ENCODE measurements around the gene CWC15. TPM values are rescaled to one million over a fixed set of nuclear protein-coding genes. Genes with fewer than 3 reads are reported as not detected.

Gene CWC15
- 20.9 and 23.3 TPM in 2 replicates for total RNA-seq

DNA sequence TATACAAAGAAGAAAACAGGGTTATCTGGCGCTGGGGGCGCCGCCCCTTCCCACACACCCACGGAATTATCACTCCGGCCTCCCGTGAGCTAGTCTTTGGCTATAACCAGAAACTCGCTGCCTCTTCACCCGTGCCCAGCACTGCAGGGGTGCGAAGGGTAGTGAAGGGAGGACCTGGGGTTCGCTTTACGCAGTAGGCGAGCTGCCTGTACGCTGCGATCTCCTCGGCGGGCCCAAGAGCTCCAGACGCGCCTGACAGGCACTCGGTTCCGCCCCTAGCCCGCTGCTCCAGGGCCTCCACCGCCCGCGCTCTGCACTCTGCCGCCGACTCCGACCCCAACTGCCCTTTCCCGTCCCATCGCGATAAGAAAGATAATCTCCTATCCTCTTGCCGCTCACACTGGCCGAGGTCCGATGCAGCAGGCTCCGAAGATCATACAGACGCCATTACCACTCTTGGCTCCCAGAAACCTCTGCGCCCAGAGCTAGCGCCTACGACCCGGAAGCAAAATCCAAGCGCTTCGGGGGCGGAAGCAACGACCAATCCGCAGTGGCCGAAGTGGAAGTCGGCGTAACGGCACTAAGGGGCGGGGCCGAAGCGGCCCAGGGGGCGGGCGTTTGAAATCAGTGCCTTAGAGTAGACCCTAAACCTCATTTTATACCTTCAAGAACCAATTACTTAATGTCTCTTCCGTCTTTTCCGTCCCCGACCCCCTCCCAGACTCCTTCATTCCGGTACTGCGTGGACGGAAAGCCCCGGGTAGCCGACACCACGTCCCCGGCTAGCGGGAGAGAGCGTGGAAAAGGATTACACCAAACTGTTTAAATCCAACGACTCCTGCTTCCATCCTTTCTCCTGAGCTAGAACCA is at the start of gene CWC15, which contains the start of gene KDM4D:
Gene CWC15 (minus strand): TSS at position 458 of the 870 bp plus-strand sequence. CDS start 1,371 bp downstream, outside the sequence.
Gene KDM4D (plus strand): TSS at position 611 of the 870 bp plus-strand sequence. CDS start 23,664 bp downstream, outside the sequence.

Other genes starting within 250 kb of the CWC15 start
- 61.4 and 70.9 TPM in 2 replicates for gene AMOTL1, start 205.2 kb downstream of the CWC15 start, total RNA-seq
- gene KDM4D, start 153 bp upstream of the CWC15 start, total RNA-seq, result 0.49 and 0.97 TPM in 2 replicates
- gene KDM4E, start 51.7 kb upstream of the CWC15 start, total RNA-seq, result not detected in 2 replicates
- gene KDM4F, start 75.9 kb upstream of the CWC15 start, total RNA-seq, result not detected in 2 replicates
- gene SRSF8, start 93.4 kb upstream of the CWC15 start, total RNA-seq, result 17.4 and 20.9 TPM in 2 replicates
- 25.5 and 25.7 TPM in 2 replicates for gene ENDOD1, start 116.3 kb upstream of the CWC15 start, total RNA-seq

Measured in hair follicle dermal papilla cell (primary cell).